GM15510 (cell line): ENCODE measurements around the gene NHLRC3.

Source experiments
- POLR2A ChIP-seq: IDR thresholded peaks from 3 replicates; pipeline ENCODE4 v1.6.1; 2011; ENCODE audit warnings: borderline replicate concordance; ENCODE audit not compliant: insufficient read length; ENCODE audit errors: extremely low read depth

The NHLRC3 gene

GRCh38 chr13:39037880-39038568, at the start of gene NHLRC3, which contains the start of gene PROSER1:
Gene NHLRC3, plus strand, starts transcription at chr13:39038456. Its CDS starts 184 bp downstream, at chr13:39038640.
Gene PROSER1, minus strand, starts transcription at chr13:39038089. Its CDS starts 847 bp downstream, at chr13:39037242.
- TF ChIP-seq POLR2A, result peak; percentile 59

- no peak for TF ChIP-seq POLR2A
Measured at GRCh38 chr13:38990693-38991092, 47.6 kb upstream of the NHLRC3 start, which contains the start of gene STOML3. Gene STOML3, minus strand, starts transcription at chr13:38990831. Its CDS starts 110 bp downstream, at chr13:38990721.

- TF ChIP-seq POLR2A, result no peak
Measured at GRCh38 chr13:38993381-38993780, 44.9 kb upstream of the NHLRC3 start.

GRCh38 chr13:38998739-38999138, 39.5 kb upstream of the NHLRC3 start:
- no peak for TF ChIP-seq POLR2A

GRCh38 chr13:39012608-39013007, 25.6 kb upstream of the NHLRC3 start:
- no peak for TF ChIP-seq POLR2A

GRCh38 chr13:39013462-39013861, 24.8 kb upstream of the NHLRC3 start:
- TF ChIP-seq POLR2A, result no peak

- TF ChIP-seq POLR2A, result no peak
Measured at GRCh38 chr13:39016087-39016486, 22.2 kb upstream of the NHLRC3 start.

- no peak for TF ChIP-seq POLR2A
Measured at GRCh38 chr13:39016787-39017186, 21.5 kb upstream of the NHLRC3 start.

- no peak for TF ChIP-seq POLR2A
Measured at GRCh38 chr13:39020853-39021462, 17.3 kb upstream of the NHLRC3 start.

GRCh38 chr13:39023316-39023715, 14.9 kb upstream of the NHLRC3 start:
- no peak for TF ChIP-seq POLR2A

GRCh38 chr13:39023761-39024160, 14.5 kb upstream of the NHLRC3 start:
- no peak for TF ChIP-seq POLR2A

GRCh38 chr13:39025433-39025839, 12.8 kb upstream of the NHLRC3 start:
- TF ChIP-seq POLR2A, result no peak

GRCh38 chr13:39032150-39032549, 6.1 kb upstream of the NHLRC3 start:
- no peak for TF ChIP-seq POLR2A

GRCh38 chr13:39034085-39034484, 4.2 kb upstream of the NHLRC3 start:
- TF ChIP-seq POLR2A, result no peak

GRCh38 chr13:39035204-39035603, 3.1 kb upstream of the NHLRC3 start:
- no peak for TF ChIP-seq POLR2A

GRCh38 chr13:39035799-39036198, 2.5 kb upstream of the NHLRC3 start:
- TF ChIP-seq POLR2A, result no peak
